ENCODE data around the gene SLC4A8.

The SLC4A8 gene

DNA sequence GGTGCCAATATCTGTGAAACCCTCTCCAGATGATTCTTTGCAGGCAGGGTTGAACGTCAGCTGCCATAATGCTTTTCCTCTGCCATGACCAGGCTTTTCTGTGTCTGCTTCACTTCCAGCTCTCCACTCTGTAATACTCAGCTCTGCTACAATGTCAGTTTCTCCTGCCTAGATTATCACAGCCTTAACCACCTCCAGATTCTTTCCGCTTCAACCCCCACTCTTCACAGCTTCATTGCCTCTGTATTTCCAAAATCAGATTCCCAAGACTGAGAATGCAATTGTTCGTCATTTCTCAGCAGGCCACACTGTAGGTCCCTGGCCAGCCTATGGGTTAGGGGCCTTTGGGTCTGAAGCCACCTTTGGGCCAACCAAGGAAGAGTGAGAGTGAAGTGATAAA is 92.7 kb downstream of the SLC4A8 start:
- DNase-seq (ENCODE audit: low read depth, low spot score), result no peak
- POLR2A ChIA-PET, result no interaction called here
- no peak overlapping the region for H3K4me3 ChIP-seq (ENCODE audit: low read depth, low read length)
- TF ChIP-seq, protein P1, sequence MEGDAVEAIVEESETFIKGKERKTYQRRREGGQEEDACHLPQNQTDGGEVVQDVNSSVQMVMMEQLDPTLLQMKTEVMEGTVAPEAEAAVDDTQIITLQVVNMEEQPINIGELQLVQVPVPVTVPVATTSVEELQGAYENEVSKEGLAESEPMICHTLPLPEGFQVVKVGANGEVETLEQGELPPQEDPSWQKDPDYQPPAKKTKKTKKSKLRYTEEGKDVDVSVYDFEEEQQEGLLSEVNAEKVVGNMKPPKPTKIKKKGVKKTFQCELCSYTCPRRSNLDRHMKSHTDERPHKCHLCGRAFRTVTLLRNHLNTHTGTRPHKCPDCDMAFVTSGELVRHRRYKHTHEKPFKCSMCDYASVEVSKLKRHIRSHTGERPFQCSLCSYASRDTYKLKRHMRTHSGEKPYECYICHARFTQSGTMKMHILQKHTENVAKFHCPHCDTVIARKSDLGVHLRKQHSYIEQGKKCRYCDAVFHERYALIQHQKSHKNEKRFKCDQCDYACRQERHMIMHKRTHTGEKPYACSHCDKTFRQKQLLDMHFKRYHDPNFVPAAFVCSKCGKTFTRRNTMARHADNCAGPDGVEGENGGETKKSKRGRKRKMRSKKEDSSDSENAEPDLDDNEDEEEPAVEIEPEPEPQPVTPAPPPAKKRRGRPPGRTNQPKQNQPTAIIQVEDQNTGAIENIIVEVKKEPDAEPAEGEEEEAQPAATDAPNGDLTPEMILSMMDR (IDR thresholded peaks at IDR 0.05; ENCODE audit: insufficient read depth, low read length, missing control alignments), result no peak
- CTCF ChIA-PET, result interaction anchor here (1.3 to 14.2 kb wide), 3 partner anchors 11 to 96 kb away, joined by 3 to 127 read pairs (median 4); no protein-coding TSS in a partner anchor

DNA sequence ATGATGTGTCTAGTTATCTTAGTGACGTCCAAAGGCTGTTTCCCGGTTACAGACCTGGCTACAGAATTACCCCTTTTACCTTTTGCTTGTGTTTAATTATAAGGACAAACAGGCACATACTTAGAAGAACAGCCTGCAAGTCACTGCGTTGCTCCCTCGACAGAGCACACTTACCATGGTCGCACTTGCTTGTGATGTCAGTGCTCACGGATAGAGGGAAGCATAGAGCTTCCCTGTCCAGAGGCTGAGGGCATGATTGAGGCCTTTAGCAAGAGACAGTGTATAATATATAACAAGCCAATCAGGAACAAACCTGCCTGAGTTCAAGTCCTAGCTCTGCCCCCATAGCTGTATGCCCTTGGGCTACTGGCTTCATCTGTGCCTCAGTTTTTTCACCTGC is 93.2 kb downstream of the SLC4A8 start:
- H3K4me3 ChIP-seq (ENCODE audit: low read depth, low read length), result no peak overlapping the region
- CTCF ChIA-PET, result interaction anchor here (1.4 to 14.2 kb wide), 3 partner anchors 9 to 14 kb away, joined by 4 to 127 read pairs (median 4); no protein-coding TSS in a partner anchor
- DNase-seq (ENCODE audit: low read depth, low spot score), result no peak
- POLR2A ChIA-PET, result no interaction called here
- TF ChIP-seq, protein P1 (IDR thresholded peaks at IDR 0.05; ENCODE audit: insufficient read depth, low read length, missing control alignments), result no peak

GRCh38 chr12:51519755-51520154 is 95.1 kb downstream of the SLC4A8 start:
- ChIA-PET POLR2A (no interaction called here), CTCF (interaction anchor here (0.9 to 14.2 kb wide), 8 partner anchors 9 to 356 kb away, joined by 3 to 127 read pairs (median 6); no protein-coding TSS in a partner anchor)
- TF ChIP-seq, protein P1 (IDR thresholded peaks at IDR 0.05; ENCODE audit: insufficient read depth, low read length, missing control alignments), result no peak
- H3K4me3 ChIP-seq (ENCODE audit: low read depth, low read length), result no peak overlapping the region
- DNase-seq (ENCODE audit: low read depth, low spot score), result no peak

DNA sequence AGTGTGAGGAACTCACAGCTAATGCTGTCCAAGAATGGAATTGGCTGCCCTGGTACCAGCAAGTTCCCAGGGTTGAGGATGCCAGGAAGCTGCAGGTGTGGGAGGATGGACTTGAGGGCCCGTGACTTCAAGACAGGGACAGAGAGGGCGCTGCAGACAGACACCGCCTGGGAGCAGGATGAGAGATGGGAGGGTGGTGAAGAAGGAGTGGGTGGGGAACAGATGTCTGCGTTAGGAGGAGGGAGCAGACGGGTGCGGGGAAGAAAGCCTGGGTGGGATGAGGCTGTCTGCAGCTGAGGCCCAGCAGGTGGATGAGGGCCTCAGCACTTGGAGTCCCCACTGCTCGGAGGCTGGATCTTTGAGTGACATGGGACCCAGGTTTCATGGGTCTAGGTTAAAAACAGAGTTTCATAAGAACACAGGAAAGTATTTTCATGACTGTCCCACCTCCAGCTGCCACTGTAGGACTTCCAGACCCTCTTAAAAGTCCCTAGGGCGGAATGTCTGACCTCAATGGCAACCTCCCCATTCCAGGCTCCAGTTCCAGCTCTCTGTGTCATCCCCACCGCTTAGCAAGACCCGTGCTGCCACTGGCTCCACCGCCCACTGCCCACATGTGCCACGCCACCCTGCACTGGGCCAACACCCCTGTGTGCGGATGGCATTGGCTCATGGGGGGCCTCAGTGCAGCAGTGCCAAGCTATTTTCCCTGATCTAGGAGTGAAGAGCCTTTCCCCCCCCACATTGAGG is 96.1 kb downstream of the SLC4A8 start:
- ChIA-PET POLR2A (no interaction called here), CTCF (interaction anchor here (0.9 to 14.2 kb wide), 12 partner anchors 8 to 355 kb away, joined by 3 to 127 read pairs (median 4); no protein-coding TSS in a partner anchor)
- no peak overlapping the region for H3K4me3 ChIP-seq (ENCODE audit: low read depth, low read length)
- DNase-seq (ENCODE audit: low read depth, low spot score), result no peak
- TF ChIP-seq, protein P1 (IDR thresholded peaks at IDR 0.05; ENCODE audit: insufficient read depth, low read length, missing control alignments), result no peak

DNA sequence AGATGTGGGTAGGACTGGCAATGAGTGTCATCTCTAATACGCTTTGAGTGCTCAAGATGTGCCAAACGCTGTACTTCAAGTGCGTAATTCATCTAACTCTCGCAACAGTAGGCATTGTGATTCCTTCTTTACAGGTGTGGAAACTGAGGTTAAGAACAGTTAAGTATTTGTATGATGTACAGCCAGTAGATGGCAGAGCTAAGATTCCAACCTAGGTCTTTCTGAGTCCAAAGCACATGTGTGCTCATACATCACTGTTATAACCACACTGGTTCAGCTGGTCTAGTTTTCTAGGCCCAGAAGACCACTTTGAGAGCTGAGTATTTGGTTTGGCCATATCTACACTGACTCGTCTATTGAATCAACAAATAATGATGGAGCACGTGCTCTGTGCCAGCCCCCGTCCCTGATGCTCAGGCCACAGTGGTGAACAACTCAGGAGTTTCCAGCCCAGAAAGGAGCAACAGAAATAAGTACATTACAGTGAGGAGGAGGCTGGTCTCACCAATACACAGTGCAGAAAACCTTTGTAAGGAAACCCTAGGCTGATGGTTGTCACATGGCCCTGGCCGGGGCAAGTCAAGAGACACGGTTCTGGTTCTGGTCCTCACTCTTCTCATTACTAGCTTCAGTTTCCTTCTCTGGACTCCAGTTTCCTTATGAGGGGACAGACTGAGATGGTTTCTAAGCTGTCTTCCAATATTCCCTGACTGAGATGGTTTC is 97.1 kb downstream of the SLC4A8 start:
- no peak for DNase-seq (ENCODE audit: low read depth, low spot score)
- TF ChIP-seq, protein P1 (IDR thresholded peaks at IDR 0.05; ENCODE audit: insufficient read depth, low read length, missing control alignments), result peak; percentile 22
- H3K4me3 ChIP-seq (ENCODE audit: low read depth, low read length), result no peak overlapping the region
- ChIA-PET CTCF (interaction anchor here (1.0 to 14.2 kb wide), 11 partner anchors 10 to 316 kb away, joined by 3 to 127 read pairs (median 5); partner anchors contain the start of gene SLC4A8), POLR2A (no interaction called here)

DNA sequence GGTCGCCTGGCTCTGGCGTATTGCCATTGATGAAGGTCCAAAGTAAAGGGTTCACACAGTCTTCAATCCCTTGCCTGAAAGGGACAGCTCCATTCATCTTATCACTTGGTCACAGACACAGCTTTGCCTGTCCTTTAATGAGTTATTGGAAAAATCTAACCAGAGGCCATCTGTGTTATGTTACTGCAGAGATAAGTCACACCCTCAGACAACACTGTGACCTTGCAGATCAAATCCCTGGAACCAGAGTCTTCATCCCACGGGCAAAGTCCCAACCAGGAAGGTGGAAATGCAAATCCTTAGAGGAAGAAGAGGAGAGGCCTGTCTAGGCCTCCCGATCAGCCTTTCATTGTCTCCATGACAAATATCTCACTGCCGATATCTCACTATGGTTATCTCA is 98.1 kb downstream of the SLC4A8 start:
- TF ChIP-seq, protein P1 (IDR thresholded peaks at IDR 0.05; ENCODE audit: insufficient read depth, low read length, missing control alignments), result no peak
- no peak overlapping the region for H3K4me3 ChIP-seq (ENCODE audit: low read depth, low read length)
- ChIA-PET POLR2A (no interaction called here), CTCF (interaction anchor here (1.0 to 14.2 kb wide), 8 partner anchors 9 to 301 kb away, joined by 3 to 127 read pairs (median 12); partner anchors contain the start of gene SLC4A8)
- DNase-seq (ENCODE audit: low read depth, low spot score), result no peak
